ENCODE results near the gene IL32.
A peak's percentile ranks its signal among the peaks of the same experiment; 100 is the strongest.

The IL32 gene

DNA sequence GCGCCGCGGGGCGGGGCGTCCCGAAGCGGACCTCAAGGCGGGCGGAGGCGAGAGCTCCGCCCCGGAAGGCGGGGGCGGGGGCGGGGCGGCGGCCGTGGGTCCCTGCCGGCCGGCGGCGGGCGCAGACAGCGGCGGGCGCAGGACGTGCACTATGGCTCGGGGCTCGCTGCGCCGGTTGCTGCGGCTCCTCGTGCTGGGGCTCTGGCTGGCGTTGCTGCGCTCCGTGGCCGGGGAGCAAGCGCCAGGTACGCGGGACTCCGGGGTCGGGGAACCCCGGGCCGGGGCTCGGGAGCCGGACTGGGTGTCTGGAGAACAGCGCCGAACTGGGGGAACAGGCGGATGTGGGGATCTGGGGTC, 45.2 kb upstream of the IL32 start, which contains the start of gene TNFRSF12A:
Gene TNFRSF12A, plus strand, starts transcription at position 122 of the 357 bp plus-strand sequence. Its CDS starts 30 bp downstream, at position 152.
- TF ChIP-seq, protein P1, sequence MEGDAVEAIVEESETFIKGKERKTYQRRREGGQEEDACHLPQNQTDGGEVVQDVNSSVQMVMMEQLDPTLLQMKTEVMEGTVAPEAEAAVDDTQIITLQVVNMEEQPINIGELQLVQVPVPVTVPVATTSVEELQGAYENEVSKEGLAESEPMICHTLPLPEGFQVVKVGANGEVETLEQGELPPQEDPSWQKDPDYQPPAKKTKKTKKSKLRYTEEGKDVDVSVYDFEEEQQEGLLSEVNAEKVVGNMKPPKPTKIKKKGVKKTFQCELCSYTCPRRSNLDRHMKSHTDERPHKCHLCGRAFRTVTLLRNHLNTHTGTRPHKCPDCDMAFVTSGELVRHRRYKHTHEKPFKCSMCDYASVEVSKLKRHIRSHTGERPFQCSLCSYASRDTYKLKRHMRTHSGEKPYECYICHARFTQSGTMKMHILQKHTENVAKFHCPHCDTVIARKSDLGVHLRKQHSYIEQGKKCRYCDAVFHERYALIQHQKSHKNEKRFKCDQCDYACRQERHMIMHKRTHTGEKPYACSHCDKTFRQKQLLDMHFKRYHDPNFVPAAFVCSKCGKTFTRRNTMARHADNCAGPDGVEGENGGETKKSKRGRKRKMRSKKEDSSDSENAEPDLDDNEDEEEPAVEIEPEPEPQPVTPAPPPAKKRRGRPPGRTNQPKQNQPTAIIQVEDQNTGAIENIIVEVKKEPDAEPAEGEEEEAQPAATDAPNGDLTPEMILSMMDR (IDR thresholded peaks at IDR 0.05; ENCODE audit: low read depth, low read length, missing control alignments): no peak
- Histone ChIP-seq H3K4me3 (ENCODE audit: low read depth, low read length) (peak within 1 kb of the TSS; percentile 95), H3K27me3 (replicated peaks) (no peaks in the 10 kb centered on the region), H3K36me3 (replicated peaks) (peaks cover 10% of the 10 kb centered on the region), H3K27ac (peak within 1 kb of the TSS; percentile 97)
- in situ Hi-C loops (cut with HindIII; ENCODE audit: low pct_ligation_motif_present, low sequenced_read_pairs): no loop called here
- DNase-seq: peak; percentile 59

DNA sequence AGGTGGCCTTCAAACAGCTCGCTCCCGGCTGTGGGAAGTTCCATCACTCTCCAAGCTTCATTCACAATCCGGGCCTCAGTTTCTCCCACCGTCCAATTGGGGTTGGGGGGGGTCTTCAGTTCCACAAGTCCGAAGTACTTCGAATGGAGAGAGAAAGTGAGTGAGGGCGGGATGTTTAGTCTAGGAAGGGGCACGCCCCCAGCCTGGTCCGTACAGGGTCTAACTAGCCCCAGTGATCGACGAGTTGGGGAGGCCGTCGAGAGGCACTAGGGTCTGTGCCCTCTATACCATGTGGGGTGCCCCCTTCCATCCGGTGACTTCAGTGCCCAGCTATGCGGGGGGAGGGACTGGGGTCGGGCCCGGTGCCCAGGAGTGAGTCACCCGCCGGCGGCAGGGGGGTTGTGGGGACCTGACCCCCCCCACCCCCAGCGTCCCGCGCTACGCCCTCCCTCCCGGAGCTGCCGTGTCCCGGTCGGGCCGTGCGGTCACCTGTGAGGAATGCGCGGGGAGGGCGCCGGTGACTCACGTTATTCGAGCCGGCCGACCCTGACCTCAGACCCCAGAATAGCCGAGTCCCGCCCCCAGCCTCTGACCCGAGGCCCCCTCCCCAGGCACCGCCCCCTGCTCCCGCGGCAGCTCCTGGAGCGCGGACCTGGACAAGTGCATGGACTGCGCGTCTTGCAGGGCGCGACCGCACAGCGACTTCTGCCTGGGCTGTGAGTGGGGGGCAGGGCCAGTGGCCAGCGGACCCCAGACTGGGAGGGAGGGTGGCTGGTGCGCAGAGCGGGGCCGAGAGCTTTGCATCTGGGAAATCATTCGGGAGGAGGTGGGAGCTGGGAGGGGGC, 44.6 kb upstream of the IL32 start:
- peak overlapping the region; percentile 97 for H3K27ac ChIP-seq
- peak; percentile 78 for DNase-seq
- TF ChIP-seq, protein P1 (IDR thresholded peaks at IDR 0.05; ENCODE audit: low read depth, low read length, missing control alignments): no peak
- H3K4me3 ChIP-seq (ENCODE audit: low read depth, low read length): peak overlapping the region; percentile 95
- in situ Hi-C loops (cut with HindIII; ENCODE audit: low pct_ligation_motif_present, low sequenced_read_pairs): no loop called here
- no peaks in the 10 kb centered on the region for H3K27me3 ChIP-seq (replicated peaks)
- H3K36me3 ChIP-seq (replicated peaks): peaks cover 10% of the 10 kb centered on the region

- peak; percentile 91 for DNase-seq
- in situ Hi-C loops (cut with HindIII; ENCODE audit: low pct_ligation_motif_present, low sequenced_read_pairs): no loop called here
- H3K4me3 ChIP-seq (ENCODE audit: low read depth, low read length): peak overlapping the region; percentile 95
- H3K27me3 ChIP-seq (replicated peaks): no peaks in the 10 kb centered on the region
- H3K27ac ChIP-seq: peak overlapping the region; percentile 97
- peaks cover 10% of the 10 kb centered on the region for H3K36me3 ChIP-seq (replicated peaks)
- TF ChIP-seq, protein P1 (IDR thresholded peaks at IDR 0.05; ENCODE audit: low read depth, low read length, missing control alignments): peak; percentile 49
These were observed 43.8 kb upstream of the IL32 start for GRCh38 chr16:3021449-3022207.

- in situ Hi-C loops (cut with HindIII; ENCODE audit: low pct_ligation_motif_present, low sequenced_read_pairs): no loop called here
- peak; percentile 93 for DNase-seq
- H3K4me3 ChIP-seq (ENCODE audit: low read depth, low read length): peak overlapping the region; percentile 95
- peaks cover 15% of the 10 kb centered on the region for H3K36me3 ChIP-seq (replicated peaks)
- H3K27me3 ChIP-seq (replicated peaks): no peaks in the 10 kb centered on the region
- peak overlapping the region; percentile 97 for H3K27ac ChIP-seq
- TF ChIP-seq, protein P1 (IDR thresholded peaks at IDR 0.05; ENCODE audit: low read depth, low read length, missing control alignments): no peak
These were observed 43.2 kb upstream of the IL32 start for GRCh38 chr16:3022208-3022683.

- in situ Hi-C loops (cut with HindIII; ENCODE audit: low pct_ligation_motif_present, low sequenced_read_pairs): no loop called here
- no peaks in the 10 kb centered on the region for H3K27me3 ChIP-seq (replicated peaks)
- peak overlapping the region; percentile 97 for H3K27ac ChIP-seq
- H3K36me3 ChIP-seq (replicated peaks): peaks cover 17% of the 10 kb centered on the region
- H3K4me3 ChIP-seq (ENCODE audit: low read depth, low read length): peak overlapping the region; percentile 95
- TF ChIP-seq, protein P1 (IDR thresholded peaks at IDR 0.05; ENCODE audit: low read depth, low read length, missing control alignments): no peak
- DNase-seq: peak; percentile 15
These were observed 42.6 kb upstream of the IL32 start for GRCh38 chr16:3022684-3023414.

All from brain microvascular endothelial cell (primary cell).